ENCODE results near the gene CALCR.
A peak's percentile ranks its signal among the peaks of the same experiment; 100 is the strongest.

Gene CALCR

DNA sequence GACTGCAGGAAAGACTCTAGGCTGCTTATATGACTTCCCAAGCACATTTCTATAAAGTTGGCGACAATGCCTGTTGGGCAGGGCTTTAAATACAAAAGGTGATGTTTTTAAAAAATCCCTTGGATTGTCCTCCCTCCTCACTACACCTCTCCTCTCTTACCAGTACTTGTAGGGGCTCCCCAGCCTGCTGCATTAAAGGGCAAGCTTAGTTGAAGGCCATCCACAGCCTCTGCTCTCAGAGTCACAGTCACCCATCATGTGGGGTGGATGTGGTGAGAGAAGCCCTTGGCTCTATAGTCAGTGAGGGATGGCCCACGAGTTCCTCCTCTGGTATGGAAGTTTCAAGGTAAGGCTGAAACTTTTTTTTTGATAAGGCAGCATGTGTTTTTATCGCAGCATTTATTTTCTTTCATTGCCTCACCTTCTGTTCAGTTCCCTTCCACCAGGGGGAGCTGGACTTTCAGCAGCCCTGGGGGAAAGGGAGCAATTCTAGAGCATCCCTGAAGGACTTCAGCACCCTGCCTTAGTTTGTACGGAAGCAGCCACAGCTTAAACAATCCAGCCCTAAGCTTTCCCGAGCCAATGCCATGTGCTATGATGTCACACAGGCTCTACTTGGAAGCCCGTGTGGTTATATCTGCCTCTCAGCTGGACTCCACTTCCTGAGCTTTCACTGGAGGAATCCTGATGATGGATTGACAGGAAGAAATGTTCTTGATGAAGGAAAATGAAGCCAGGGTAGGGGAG lies 131.9 kb downstream of the CALCR start:
- DNase-seq = peak; percentile 12

DNA sequence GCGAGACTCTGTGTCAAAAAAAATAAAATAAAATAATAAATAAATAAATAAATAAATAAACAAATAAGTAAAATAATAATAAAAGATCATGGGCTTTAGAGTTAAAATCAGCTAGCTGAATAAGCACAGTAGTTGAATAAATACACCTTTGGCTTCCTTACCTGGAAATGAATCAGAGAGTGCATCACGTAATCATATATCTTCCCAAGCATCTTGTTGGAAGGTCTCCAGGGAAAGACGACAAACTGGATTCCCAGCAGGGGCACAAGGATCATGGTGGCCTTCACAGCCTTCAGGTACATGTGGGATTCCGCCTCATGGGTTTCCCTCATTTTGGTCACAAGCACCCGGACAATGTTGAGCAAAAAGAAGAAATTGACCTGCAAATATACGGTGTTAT lies 138.7 kb downstream of the CALCR start:
- DNase-seq = no peak

DNA sequence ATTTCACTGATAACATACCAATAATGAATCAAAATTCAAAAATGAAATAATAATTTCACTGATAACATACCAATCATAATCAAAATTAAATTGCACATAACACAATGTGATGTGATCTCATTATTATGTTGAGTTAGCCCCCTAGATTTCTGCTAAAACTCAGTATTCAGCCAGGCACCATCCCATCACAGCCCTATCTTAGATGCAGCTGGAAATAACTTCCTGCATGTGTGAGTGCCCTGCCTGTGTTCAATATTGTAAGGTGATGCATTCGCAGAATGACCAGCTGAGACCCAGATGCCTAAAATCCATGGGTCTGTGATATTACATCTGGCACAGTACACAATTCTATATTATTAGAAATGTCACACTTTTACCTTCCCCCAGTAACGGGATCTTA lies 142.4 kb downstream of the CALCR start:
- DNase-seq = no peak

DNA sequence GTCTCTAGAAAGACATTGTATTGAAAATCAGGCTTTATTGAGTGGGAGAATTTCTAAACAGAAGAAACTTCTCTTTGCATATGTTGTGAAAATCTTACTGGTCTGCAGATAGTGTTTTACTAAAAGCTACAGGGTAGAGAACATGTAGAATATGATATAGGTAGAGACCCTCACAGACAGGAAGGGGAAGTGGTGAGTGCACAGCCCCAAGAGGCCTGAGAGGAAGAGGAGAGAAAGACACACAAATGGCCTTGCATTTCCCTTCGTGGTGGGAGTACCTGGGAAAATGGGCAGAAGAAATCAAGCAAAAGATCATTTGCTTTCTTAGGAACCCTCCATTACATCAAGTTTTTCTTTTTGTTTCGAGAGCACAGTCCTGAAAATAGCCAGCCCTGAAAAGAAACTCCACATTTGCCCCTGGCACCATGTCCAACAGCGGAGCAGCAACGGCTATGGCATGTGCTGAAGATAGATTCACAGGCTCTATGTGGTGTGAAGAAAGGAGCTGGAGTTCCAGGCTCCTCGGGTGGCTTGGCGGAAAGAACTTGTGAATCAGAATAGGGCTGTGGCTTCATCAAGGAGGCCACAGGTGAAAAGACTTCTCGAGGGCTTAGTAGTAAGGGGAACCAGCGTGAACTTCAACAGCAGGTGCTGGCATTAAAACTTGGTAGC lies 143.5 kb downstream of the CALCR start:
- no peak for DNase-seq

DNA sequence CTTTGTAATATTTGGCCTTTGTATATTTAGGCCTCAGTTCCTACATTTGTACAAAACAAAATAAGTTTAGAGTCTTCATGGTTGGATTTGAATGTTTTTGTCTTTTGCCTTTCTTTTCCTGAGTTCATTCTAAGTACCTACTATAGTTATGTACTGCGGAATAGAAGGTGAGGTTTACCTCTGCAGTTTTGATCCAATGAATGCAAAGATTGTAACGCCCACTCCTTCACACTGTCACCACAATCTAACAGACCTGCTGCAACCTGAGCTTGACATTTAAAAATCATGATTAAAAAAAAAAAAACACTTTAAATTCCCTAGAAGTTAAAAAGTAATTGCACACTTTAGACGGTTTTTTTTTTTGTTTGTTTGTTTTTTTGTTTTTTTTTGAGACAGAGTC lies 145.0 kb downstream of the CALCR start:
- no peak for DNase-seq

DNA sequence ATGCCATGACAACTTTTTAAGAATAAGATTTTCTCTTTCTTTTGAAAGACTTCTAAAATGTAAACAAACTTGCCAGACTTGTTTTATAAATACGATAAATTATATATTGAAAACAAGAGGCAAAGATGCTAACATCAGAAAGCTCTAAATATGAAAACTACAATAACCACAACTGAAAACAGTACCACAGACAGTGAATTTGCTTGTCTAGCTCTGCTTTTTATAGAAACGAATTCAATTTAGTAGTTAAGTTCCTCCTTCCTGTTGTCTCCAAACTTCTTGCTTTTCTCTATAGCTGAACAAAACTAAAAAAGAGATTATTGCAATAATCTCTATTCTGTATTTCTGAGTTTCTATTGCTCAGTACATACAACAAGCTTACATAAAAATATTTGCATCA lies 147.4 kb downstream of the CALCR start:
- no peak for DNase-seq

DNA sequence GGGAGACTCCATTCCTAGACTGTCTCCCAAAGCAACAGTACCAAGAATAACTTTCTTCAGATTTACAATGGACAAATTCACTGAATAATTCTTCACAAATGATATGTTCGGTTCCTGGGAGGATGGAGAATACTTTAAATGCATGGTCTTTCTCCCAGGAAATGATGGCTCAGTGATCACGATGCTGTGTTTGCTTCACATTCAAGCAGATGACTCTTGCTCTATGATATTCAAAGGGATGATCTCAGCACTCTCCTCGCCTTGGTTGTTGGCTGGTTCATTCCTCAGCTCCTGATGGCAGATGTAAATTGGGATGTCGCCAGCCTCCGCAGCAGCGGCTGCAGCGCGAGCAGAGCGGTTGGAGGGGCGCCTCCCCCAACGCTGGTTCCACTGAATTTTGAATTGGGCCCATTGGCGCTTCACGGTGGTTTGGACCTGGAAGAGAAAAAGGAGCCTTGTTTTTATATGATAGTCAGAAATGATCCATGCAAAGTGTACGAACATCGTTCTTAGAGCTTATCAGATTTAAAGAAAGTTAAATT lies 148.3 kb downstream of the CALCR start:
- DNase-seq = no peak

DNA sequence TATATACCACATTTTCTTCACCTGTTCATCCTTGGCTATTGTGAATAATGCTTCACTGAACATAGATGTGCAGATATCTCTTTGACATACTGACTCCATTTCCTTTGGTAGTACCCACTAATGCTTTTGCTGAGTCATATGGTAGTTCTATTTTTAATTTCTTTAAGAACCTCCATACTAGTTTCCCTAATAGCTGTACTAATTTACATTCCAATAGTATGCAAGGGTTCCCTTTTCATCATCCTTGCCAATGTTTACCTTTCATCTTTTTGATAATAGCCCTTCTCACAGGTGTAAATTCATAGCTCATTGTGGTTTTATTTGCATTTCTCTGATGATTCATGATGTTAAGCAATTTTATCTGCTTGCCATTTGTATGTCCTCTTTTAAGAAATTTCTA lies 159.9 kb downstream of the CALCR start:
- DNase-seq = peak; percentile 14

DNA sequence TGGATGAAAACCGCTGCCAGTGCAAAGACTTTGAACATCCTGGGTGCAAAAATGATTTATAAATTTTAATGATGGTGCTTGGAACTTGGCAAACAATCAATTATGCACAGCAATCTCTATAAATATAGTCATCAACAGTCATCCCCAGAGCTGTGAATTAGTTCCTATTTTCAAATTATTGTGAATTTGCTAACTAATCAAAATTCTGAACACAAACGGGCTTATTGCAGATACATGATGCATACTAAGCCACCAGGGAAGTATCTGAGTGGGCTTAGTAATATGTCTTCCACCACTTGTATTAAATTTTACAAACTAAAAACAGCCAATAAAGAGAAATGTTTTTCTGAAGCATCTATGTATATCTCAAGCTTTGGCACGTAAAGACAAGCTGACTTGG lies 165.2 kb downstream of the CALCR start:
- no peak for DNase-seq

DNA sequence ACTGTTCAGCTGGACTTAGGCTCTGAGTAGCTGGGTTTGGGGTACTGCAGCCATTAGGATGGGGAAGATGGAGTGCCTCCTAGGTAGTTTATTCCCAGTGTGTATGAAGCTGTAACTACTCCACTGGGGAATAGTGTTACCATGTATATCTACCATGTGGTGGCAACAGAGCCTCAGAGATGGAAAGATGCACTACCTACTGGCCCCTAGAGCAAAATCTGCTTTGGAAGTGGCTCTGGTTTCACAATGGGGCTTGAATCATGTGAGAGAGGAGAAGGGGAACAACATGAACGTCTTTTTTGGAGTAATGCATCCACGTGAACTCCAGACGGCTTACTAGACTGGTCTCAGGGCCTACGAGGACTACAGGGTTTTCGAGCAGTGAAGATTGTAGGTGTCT lies 167.3 kb downstream of the CALCR start:
- DNase-seq = no peak

DNA sequence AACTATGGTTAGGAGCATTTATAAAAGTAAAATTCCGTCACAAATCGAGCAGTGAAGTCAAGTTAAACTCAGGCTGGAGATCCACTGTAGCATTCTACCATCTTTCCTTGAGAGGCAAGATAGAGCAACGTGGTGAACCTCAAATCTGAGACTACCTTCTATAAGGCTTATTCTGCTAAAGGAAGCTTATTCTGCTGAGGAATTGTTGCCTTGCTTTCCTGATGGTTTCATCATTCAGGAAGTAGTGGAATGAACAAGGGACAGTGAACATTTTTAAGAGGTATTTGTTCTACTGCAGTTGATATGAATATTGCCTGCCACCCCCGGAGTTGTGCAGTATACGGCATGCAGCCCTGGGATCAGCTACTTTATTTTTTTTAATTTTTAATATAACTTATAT lies 171.6 kb downstream of the CALCR start:
- no peak for DNase-seq

DNA sequence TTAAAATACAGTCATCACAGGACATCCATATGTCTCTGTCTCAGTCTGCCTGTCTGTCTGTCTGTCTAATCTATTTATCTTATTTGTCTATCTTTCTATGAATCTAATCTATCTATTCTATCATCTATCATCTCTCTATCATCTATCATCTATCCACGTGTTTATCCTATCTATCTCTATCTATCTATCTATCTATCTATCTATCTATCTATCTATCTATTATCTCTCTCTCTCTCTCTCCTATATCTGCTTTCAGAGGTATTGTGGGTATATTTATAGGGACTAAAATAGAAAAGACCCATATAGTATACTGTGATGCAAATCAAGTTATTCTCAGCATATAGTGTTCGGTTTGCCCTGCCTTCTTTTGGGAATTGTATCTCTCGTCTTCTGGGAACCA lies 174.9 kb downstream of the CALCR start:
- no peak for DNase-seq

DNA sequence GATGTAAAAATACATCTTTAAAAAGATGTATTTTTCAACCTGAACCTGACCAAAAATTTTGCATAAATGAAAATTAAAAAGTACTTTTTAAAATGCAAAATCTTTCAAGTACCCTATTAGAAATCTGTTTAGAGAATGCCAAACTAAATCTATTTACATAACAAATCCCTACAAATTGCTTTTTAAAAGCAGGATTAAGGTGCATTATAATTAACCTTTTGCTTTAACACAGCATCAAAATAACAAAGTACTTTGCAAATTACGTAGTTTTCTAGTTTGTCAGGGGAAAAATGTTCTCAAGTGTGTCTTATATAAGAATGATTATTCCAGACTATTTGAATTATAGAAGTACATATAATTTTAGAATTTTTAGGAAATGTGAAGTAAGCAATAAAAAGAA lies 181.5 kb downstream of the CALCR start:
- DNase-seq = no peak

DNA sequence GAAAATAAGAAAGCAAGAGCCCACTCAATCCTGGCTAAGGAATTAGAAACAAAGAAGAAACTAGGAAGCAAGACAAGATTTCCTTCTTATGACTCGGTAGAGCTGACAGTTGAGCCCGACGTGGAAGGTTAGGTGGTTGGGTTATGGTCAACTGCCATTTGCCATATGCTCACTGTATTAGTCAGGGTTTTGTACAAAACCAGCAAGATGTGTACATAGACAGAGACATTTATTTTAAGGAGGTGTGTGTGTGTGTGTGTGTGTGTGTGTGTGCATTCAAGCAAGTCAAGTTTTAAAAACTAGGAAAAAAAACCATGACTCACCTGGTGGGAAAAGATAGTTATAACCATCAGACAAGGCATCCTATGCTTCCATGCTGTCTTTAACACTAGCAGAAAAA lies 183.9 kb downstream of the CALCR start:
- no peak for DNase-seq

DNA sequence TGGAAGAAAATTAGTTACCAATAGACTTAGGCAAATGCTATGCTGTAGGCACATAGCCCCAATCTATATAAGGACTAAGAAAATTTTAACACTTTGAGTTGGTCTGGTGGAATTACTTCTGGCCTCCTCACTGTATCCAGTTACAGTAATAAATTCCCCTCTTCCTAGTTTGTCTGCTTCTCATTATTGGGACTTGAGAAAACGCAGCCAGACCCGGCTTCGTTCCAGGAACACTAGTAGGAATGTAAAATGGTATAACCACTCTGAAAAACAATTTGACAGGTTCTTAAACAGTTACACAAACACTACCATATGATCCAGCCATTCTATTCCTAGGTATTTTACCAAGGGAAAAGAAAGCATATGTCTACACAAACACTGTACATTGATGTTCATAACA lies 192.2 kb downstream of the CALCR start:
- no peak for DNase-seq

DNA sequence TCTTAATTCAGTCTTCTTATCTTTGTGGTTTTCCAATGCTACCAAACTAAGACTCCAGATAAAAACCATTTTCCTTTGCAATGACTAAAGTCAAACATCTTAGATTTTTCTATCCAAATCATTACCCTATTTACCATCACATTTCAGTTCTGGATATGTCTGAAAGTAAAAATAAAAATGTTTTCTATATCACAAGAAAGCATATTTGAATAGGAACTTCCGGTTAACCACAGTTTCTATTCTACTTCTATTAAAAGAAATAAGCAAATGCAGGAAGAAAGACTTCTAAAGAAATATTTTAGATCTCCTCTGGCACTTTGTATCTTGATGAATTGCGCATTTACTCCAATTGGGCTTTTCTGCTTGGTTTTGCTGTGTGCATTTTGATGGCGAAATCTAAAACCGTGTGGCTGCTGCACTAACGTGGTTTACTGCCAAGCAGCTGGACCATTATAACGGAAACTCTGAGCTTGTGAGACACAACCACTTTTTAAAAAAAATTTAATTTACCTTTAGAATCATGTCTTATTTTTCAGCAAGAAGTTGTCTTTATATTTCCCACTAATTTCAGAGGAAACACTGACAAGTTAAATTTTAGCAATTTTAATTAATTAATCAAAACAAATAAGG lies 196.3 kb downstream of the CALCR start:
- DNase-seq = no peak

DNA sequence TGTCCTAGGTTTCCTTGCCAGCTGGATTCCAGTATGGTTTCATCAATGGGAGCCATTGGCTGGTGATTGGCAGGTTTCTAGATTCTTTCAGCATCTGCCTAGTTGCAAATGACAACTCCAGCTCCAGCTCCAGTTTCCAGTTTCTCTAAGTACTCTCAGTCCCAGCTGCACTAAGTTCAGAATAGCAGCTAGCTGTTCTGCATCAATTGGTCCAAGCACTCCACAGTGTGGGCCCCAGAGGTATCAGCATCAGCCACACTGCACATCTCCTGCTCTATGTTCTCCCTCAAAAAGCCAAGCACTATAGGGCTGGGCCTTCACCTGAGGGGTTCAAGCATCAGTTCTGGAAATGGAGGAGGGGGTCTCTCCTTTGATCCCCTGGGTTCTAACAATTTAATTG lies 198.9 kb downstream of the CALCR start:
- DNase-seq = no peak
